ENCODE results near the gene GMDS.
A peak's percentile ranks its signal among the peaks of the same experiment; 100 is the strongest.

Gene GMDS

DNA sequence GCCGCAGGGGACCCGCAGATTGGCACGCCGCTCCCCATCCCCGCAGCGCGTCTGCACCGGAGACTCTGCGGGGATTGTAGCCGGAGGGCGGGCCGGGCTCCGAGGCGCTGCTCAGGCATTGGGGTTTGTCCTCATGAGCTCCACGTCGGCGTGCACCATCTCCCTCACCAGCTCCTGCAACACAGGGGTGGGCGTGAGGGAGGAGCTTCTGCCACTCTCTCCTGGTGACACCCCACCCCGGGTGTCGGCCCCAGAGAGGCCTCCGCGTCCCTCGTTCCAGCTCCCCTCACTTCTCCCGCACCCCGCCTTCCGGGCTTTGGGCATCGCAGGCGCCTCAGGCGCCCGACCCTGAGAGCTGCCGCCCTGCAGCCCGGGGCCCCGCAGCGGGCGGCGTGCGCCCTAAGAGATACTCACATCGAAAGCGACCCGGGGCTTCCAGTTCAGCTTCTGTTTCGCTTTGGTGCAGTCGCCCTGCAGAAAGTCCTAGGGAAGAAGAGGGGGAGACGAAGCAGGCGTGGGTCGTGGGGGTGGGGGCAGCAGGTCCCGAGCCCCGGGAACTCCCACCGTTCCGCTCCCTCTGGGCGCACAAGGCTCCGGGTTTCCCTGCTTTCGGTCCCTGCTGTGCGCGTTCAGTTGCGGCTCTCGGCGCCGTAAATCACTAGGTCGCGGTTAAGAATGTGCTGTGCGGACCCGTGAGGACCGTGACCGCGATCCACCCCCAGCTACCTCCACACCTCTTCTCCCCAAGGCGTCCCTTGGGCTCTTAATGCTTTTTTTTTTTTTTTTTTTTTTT is 621.2 kb downstream of the GMDS start:
- ATAC-seq = peak; percentile 50

DNA sequence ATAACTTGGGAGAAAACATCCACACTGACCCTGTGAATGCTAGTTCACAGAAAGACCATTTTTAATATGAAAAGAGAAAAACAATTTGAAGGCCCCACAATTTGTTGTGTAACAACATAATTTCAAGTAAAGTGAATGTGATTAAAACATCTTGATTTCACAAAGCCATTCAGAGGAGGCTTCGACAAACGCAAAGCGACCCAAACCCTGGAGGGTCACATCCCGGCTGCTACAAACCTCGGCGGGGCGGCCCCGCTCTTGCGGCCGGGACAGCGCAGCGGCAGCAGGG is 621.7 kb downstream of the GMDS start:
- ATAC-seq (no peak), DNase-seq (no peak)

More for the DNA sequence above, 621.2 kb downstream of the GMDS start:
- DNase-seq = peak; percentile 39

- DNase-seq = no peak
These were observed 622.3 kb downstream of the GMDS start for GRCh38 chr6:1622851-1623768.

DNA sequence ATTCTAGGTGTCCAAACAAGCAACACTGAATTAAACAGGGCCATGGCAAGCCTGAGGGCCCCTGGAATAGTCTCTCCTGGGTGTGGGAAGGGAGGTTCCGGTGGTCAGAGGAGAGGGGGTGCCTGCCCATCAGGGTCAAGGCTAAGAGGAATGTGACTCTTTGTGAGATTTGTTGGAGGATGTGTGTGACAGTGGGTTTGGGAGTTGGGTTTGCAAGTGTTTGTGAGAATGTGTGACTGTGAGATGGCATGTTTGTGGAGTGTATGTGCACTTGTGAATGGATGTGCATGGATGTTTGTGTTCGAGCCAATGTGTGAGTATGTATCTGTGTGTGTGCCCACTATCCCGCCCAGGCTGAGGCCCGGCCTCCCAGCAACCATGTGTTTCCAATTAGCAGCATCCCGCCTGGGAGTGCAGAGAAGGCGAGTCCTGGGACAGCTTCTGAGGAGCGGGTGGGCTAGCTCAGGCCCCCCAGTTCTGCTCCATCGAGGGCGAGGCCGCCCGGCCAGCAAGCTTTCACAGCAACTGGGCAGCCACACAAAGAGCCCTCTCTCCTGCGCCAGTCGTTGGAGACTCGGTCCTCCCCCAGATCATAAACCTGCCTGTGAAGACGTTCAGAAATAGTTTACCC is 623.1 kb downstream of the GMDS start:
- ATAC-seq (no peak), DNase-seq (no peak)

More at GRCh38 chr6:1622851-1623768, 622.3 kb downstream of the GMDS start:
- ATAC-seq = no peak

DNA sequence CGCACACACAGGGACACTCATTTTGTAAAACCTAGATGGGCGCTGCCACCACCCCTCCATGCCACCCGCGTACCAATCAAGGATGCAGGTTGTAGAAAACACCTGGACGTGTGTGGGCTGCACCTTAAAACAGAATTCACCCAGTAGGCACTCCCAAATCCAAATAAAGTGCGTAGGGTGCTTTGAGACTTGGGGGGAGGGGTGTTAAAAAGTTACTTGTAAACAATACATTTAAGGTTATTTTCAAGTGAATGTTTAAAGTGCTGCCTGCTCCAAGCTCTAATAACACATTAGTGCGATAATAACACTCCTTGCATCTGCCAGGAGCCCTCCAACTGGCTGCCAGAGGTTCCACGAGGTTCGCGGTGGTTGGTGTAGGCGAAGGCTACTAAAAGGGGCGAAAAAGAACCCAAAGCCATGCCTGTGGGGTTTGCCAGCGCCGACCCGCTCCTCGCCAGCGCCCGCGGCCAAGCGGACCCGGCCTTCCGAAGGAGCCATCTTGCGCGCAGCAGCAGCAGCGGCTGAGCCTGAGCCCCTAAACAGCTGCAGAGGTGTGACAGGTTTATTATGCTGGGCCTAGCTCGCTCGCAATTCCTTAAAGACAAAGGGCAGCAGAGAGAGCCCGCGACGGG is 624.2 kb downstream of the GMDS start:
- DNase-seq (no peak), ATAC-seq (no peak)

DNA sequence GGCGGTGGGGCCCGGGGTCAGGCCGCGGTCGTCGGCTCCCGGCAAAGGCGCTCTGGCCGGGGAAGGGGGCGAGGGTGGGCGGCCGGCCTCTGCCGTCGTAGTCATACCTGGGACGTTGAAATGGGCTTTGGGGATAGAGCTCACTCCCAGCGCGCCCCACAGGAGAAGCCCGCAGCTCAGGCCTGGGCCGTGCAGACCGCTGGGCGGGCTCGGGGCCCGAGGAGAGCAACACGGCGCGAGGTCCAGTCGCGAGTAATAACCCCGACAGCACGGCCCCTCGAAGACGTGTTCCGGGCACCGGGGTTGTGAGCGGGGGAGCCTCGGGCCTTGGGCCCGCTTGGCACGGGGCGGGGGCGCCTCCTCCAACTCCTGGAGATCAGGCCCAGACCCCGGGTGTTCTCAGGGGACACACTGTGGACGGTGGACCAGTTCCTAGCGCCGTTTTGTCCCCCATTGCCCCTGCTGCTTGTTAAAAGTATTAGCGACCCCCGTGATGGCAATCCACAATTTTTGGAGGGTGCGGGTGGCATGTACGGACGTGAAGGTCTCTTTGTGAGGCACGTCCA is 624.8 kb downstream of the GMDS start:
- ATAC-seq (no peak), DNase-seq (no peak)

DNA sequence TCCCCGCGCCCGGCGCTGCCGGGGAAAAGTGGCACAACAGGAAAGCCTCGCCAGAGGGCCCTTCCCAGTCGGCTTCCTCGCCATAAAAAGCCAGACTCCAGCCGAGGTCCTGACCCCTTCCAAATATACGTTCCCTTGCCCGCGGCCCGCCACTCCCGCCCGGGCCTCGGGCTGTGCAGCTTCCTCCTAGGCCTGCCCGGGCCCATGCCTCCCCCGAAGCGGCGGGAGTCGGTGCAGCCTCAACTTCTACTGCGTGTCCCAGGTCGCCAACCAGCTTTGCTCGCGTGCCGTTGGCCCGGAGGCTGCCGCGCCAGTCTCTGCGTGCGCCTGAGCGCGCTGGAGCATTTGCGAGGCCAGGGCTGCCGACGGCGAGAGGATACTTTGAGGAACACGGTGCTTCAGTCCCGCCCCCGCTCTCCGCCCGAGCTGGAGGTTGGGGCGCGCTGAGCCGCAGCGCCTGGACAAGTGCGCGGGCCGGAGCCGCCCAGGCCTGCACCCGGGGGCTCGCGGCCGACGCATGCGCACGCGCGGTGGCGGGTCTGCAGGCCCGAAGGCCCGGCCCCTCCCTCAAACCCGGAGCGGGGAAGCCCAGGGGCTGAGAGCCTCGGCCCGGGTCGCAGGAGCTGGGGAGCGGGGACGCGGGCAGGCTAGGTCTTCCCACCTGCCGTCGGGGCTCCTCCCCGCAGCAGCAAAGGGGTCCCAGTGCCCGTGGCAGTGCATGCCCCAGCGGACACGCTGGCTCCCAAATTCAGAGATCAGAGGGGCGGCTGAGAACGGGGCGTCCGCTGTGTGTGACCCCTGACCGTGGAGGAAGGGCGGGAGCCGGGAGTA is 625.5 kb downstream of the GMDS start:
- no peak for ATAC-seq

GRCh38 chr6:1619098-1619672 is 626.2 kb downstream of the GMDS start:
- ATAC-seq (no peak), DNase-seq (no peak)

More for the DNA sequence above, 625.5 kb downstream of the GMDS start:
- peak; percentile 24 for DNase-seq

DNA sequence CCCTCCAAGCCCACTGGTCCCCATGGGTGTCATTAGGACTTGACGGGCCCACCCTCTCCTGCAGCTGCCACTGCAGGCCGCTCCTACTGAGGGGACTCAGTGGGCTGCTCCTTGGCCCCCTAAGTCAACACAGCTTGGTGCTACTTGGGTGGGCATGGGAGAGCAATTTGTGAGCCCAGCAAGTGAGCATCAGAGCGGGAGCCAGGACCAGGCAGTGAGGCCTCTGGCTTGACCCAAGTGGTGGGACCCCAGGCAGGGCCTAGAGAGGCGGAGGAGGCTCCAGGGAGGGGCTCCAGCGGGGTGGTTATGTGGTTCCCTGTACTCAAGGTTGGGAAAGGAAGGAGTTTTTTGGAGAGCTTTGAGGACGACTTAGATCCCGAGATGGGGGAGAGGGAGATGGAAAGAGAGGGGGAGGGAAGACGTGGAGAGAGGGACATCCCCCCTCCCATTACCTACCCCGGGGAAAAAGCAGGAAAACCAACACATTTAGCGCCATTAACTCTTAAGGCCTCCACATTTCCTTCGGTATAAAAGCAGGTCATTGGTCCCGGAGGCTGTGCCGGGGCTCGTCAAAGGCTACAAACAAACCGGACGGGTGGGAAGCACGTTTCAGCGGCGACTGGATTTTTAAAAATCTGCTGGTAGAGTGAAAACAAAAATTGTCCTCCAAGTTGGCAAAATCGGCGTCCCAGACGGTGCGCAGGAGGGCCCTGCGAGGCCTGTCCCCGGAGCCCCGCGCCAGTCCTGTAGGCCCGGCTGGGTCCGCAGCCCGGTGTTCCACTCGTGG is 626.9 kb downstream of the GMDS start:
- ATAC-seq (no peak), DNase-seq (no peak)

- no peak for DNase-seq
- ATAC-seq = no peak
These were observed 627.7 kb downstream of the GMDS start for GRCh38 chr6:1617466-1618310.

DNA sequence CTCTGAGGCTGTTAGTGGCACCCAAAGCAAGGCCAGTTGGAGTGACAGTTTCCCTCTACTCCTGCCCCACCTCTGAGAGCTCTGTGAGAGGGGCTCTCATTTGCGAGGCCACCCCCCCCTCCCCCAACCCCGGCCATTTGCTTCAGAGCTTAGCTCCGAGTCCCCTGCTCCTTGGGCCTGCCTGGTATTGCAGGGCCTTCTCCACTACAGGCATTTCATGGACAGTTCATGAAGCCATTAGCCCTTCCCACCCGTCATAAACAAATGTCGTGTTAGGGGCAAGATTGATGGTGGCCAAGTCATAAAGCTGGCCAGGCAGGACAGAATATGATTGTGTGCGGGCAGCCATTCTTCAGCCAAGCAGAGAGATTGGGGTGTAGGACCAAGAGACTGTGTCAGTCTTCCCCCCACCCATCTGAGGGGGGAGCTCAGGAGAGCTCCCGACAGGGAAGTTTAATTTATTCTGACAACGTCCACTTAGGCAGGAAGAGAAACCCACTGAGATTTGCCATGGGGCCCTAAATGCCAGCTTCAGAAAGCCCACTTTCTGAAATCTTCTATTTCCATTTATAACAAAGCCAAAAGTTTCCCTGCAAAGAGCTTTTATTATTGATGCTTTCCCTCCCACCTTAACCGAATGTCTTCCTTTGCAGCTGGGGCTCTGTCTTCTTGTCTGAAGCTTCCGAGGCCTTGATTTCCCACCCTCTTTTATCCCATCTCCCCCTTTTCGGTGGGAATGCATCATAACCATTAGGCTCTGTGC is 628.5 kb downstream of the GMDS start:
- no peak for ATAC-seq
- no peak for DNase-seq

- ATAC-seq = no peak
- DNase-seq = no peak
These were observed 629.5 kb downstream of the GMDS start for GRCh38 chr6:1615853-1616420.

DNA sequence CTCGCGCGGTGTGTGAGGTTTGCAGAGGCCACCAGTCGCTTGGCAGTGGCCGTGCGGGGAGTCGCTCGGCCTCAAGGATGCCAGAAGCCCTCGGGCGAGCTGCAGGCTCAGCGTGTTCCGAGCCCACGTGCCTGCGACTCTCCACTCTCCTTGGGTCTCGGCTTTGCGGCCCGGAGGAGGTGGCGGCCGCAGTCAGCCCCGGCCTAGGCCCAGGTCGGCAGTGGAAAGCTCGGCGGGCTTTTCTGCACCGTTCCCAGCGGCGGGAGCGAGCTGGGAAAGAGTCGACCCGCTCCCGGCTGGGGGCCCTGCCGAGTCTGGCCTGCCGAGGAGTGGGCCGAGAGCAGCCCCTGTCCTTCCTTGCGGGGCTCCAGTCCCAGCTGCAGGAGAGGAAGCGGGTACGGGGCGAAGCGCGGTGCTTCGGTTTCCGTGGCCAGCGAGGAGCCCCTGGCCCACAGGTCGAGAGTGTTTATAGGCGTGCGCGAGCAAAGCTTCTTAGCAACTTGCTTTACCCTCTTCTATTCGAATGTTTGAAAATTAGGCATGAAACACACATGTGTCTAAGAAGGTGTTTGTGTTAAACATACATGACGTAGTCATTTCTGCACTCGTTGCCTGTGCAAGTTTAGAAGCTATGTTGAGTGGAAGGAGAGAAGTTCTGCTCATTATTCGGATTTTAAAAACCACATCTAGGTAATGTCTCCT is 630.1 kb downstream of the GMDS start:
- DNase-seq = no peak
- ATAC-seq = no peak

DNA sequence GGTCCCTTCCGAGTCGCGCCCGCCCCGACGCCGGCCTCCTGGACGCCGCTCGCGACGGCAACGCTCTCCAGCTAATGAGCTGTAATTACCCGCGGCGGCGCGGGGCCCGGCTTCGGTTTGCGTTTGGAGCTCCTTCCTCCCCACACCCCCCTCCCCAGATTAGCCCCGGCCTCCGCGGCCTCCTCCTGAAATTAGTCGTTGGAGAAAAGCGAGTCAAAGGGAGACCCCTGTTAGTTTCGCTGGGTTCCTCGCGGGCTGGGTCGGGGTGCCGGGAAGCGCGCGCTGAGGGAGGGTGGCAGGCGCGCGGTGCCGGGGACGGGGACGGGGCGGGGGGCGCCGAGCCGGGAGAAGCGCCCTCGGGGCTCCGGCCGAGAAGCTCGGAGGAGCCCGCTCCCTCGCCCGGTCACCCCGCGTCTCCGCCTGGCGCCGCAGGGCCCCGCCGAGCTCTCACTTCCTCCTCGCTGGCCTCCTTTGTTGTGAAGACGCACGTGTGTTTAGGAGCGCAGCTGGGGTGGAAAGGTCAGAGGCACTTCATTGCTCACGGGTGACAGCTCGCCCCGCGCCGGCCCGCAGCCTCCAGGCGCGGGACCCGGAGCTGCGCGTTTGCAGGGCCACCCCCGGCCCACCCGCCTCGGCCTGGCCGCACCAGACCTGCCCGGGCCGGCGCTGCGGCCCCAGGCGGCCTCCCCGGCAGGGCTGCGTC is 630.8 kb downstream of the GMDS start:
- ATAC-seq (no peak), DNase-seq (peak; percentile 21)

GRCh38 chr6:1613688-1614447 is 631.5 kb downstream of the GMDS start:
- ATAC-seq (no peak), DNase-seq (no peak)

- ATAC-seq (no peak), DNase-seq (no peak)
These were observed 632.1 kb downstream of the GMDS start for GRCh38 chr6:1613346-1613687.
